HepG2 (cell line): ENCODE measurements around the gene LRRC74B. TPM values are rescaled to one million over a fixed set of nuclear protein-coding genes. Genes with fewer than 3 reads are reported as not detected.

ENCODE experiments used
- ATAC-seq: fragments of 200-7000 bp; cut with Tn5 transposase; 3 replicates; pipeline ENCODE4 v1.9.1; 2020; ENCODE audit warnings: mild to moderate bottlenecking, moderate library complexity
- BruUV-seq: library from RNA; stranded (reverse); fragments of 400-500 nt; replicated peaks from 2 replicates; lab custom pipeline; 2021; lab: Mats Ljungman, UMichigan
- CTCF ChIA-PET: fragments of 300-600 bp; formaldehyde crosslinking; extraction: SDS; loops from one replicate; lab custom pipeline; 2021; ENCODE audit warnings: low total read pairs, inconsistent platforms, low intra/inter-chr PET ratio; lab: Yijun Ruan, JAX
- POLR2A ChIA-PET: fragments of 350-600 bp; sonication (Branson Sonifier 250); formaldehyde crosslinking; loops from one replicate; lab custom pipeline; 2020; ENCODE audit warnings: antibody characterized with exemption, inconsistent platforms; lab: Yijun Ruan, JAX
- DNase-seq: peaks from one replicate; pipeline ENCODE4 v3.0.0-alpha.2; 2015; ENCODE audit warnings: low spot score
- FAIRE-seq: peaks from 3 replicates; lab custom pipeline; 2011; peaks lifted over from hg19 to GRCh38; lab: Jason Lieb, UNC
- H2AFZ ChIP-seq: one replicate; pipeline ENCODE4 v1.6.1; 2011; ENCODE audit warnings: low read length, inconsistent platforms
- H3K27ac ChIP-seq: fragments of 300-600 bp; 3 replicates; pipeline ENCODE4 v1.8.0; 2011; ENCODE audit warnings: mixed run types, mild to moderate bottlenecking, mixed read lengths, low read length, inconsistent platforms; ENCODE audit not compliant: insufficient read depth; ENCODE audit errors: extremely low read length
- H3K27me3 ChIP-seq, 2 experiments: fragments of 200-600 bp in 1 of 2; 2 replicates in 1 of 2; 3 replicates in 1 of 2; pipeline versions ENCODE4 v1.6.0 to v1.8.0; 2011; ENCODE audit warnings: low read length in 2 of 2, mild to moderate bottlenecking in 2 of 2, moderate library complexity in 2 of 2, inconsistent platforms in 1 of 2; ENCODE audit not compliant: insufficient read depth in 2 of 2, control insufficient read depth in 1 of 2
- H3K36me3 ChIP-seq, 2 experiments: fragments of 200-600 bp in 1 of 2; replicated peaks in 1 of 2; 2 replicates in 1 of 2; 3 replicates in 1 of 2; pipeline versions ENCODE4 v1.5.1 to v1.8.0; 2011; ENCODE audit warnings: low read length in 2 of 2, inconsistent platforms in 1 of 2; ENCODE audit not compliant: insufficient read depth in 2 of 2, control insufficient read depth in 1 of 2
- H3K4me1 ChIP-seq: 2 replicates; pipeline ENCODE4 v1.5.1; 2012; ENCODE audit warnings: low read length, inconsistent platforms; ENCODE audit not compliant: insufficient read depth
- H3K4me2 ChIP-seq: 2 replicates; pipeline ENCODE4 v1.6.0; 2011; ENCODE audit warnings: low read depth, low read length, inconsistent platforms
- H3K4me3 ChIP-seq, 3 experiments: fragments of 200-600 bp in 1 of 3; sonication (generic), shearing (Covaris generic) in 1 of 3; replicated peaks in 1 of 3; 2 replicates each; pipeline ENCODE4 v1.5.1; 2011 to 2016; ENCODE audit warnings: low read length in 3 of 3, inconsistent platforms in 2 of 3, low read depth in 2 of 3, mild to moderate bottlenecking in 2 of 3, control low read depth in 1 of 3, mixed read lengths in 1 of 3; ENCODE audit not compliant: insufficient read depth in 1 of 3
- H3K79me2 ChIP-seq: one replicate; pipeline ENCODE4 v1.6.1; 2011; ENCODE audit warnings: low read length, inconsistent platforms; ENCODE audit not compliant: insufficient read depth
- H3K9ac ChIP-seq: 2 replicates; pipeline ENCODE4 v1.6.0; 2011; ENCODE audit warnings: mild to moderate bottlenecking, low read depth, low read length, inconsistent platforms; ENCODE audit not compliant: insufficient read depth
- H3K9me3 ChIP-seq: 2 replicates; pipeline ENCODE4 v1.5.1; 2012; ENCODE audit warnings: mild to moderate bottlenecking, low read length
- H4K20me1 ChIP-seq: 2 replicates; pipeline ENCODE4 v1.6.0; 2011; ENCODE audit warnings: inconsistent platforms, mild to moderate bottlenecking, low read length, moderate library complexity; ENCODE audit not compliant: insufficient read depth
- DZIP1 ChIP-seq: sonication (generic); formaldehyde crosslinking; IDR thresholded peaks from 2 replicates; pipeline ENCODE4 v1.5.0; 2020; ENCODE audit warnings: mild to moderate bottlenecking, missing genetic modification reagents
- FIP1L1 ChIP-seq: fragments of 200-400 bp; formaldehyde crosslinking; IDR thresholded peaks from 2 replicates; pipeline ENCODE4 v1.6.1; 2018; ENCODE audit warnings: low read depth, mild to moderate bottlenecking, low read length, moderate library complexity, borderline replicate concordance; ENCODE audit not compliant: insufficient read depth
- MXD3 ChIP-seq: IDR thresholded peaks from 2 replicates; pipeline ENCODE4 v1.6.1; 2016; ENCODE audit warnings: mild to moderate bottlenecking, missing biosample characterization, missing genetic modification reagents
- ZNF766 ChIP-seq: sonication (generic); formaldehyde crosslinking; IDR thresholded peaks from 2 replicates; pipeline ENCODE4 v1.5.0; 2020; ENCODE audit warnings: missing genetic modification reagents, borderline replicate concordance
- WGBS: methylation state at CpG from one replicate; pipeline ENCODE4 v1.1.6; 2017; ENCODE audit warnings: low lambda C conversion rate; 5-methylcytosine and 5-hydroxymethylcytosine counted together
- in situ Hi-C: cut with HindIII; loops from 2 replicates; pipeline ENCODE4 v1.10.0; 2017; ENCODE audit warnings: low pct_unique_long_range_greater_than_20kb; ENCODE audit not compliant: extremely low pct_ligation_motif_present
- intact Hi-C: fragments of 100-400 bp; cut with micrococcal nuclease; formaldehyde crosslinking; loops from one replicate; pipeline ENCODE4 v1.10.0; 2022; ENCODE audit not compliant: unreplicated experiment
- polyA plus RNA-seq, 8 experiments: library from polyadenylated mRNA; depleted of rRNA in 3 of 8; stranded (reverse) in 7 of 8; unstranded in 1 of 8; fragments of >200 nt; fragmentation: Illumina TruSeq in 4 of 8; extraction: Trizol in 4 of 8; gene quantifications; 2 replicates each; pipeline versions ENCODE4 v1.2.1 to v1.2.3, GENCODE V29; 2011 to 2016; ENCODE audit warnings: low read depth in 4 of 8, missing spikeins in 1 of 8, mixed read lengths in 1 of 8; ENCODE audit not compliant: insufficient read depth in 1 of 8
- total RNA-seq, 5 experiments: library from RNA; depleted of rRNA; stranded (reverse); fragments of >200 nt; fragmentation: Illumina TruSeq; extraction: Trizol; gene quantifications; 2 replicates each; pipeline ENCODE4 v1.2.3, GENCODE V29; 2016; ENCODE audit warnings: low read depth in 1 of 5

The LRRC74B gene
- total and polyA plus RNA-seq, 2 of the 13 experiments (the other 11 are each of a cell fraction or from before 2014, with no cell fraction given) = not detected

GRCh38 chr22:21076912-21077625, 31.3 kb downstream of the LRRC74B start:
- ATAC-seq (no peak), FAIRE-seq (no peak)
- Histone ChIP-seq H3K79me2 (no peaks in the 10 kb centered on the region), H3K36me3 (no peaks in the 10 kb centered on the region), H3K4me1 (no peaks in the 10 kb centered on the region)
- POLR2A ChIA-PET = no interaction called here
- TF ChIP-seq FIP1L1 (no peak), ZNF766 (no peak), DZIP1 (CRISPR knock-in tag) (no peak), MXD3 (CRISPR knock-in tag) (no peak)
- TF ChIP-seq, all 625 proteins: peak for 0
- no peaks in the 10 kb centered on the region for H3K9me3 ChIP-seq
- CTCF ChIA-PET = no interaction called here
- H3K27me3 ChIP-seq = peaks cover 8 to 44% of the 10 kb centered on the region in 2 experiments; a peak in 4 of 5 replicates
- no peak overlapping the region for H3K27ac ChIP-seq
- H2AFZ ChIP-seq = no peak overlapping the region
- intact Hi-C loops = no loop called here
- in situ Hi-C loops = no loop called here
- no TSS peak for BruUV-seq
- DNase-seq = no peak
- H3K4me3 ChIP-seq = no peak overlapping the region
- H3K4me2 ChIP-seq = no peak overlapping the region
- H4K20me1 ChIP-seq = no peaks in the 10 kb centered on the region
- H3K9ac ChIP-seq = no peak overlapping the region
- WGBS = 36% methylated on average over 18 of the region's 21 CpGs
